Osteoblast (primary cell): ENCODE measurements around the gene PLCB2. TPM values are rescaled to one million over a fixed set of nuclear protein-coding genes. Genes with fewer than 3 reads are reported as not detected.

ENCODE experiments used
- DNase-seq: peaks from one replicate; pipeline ENCODE4 v3.0.0; 2011; ENCODE audit warnings: low spot score, mixed read lengths; ENCODE audit not compliant: insufficient read length; ENCODE audit errors: missing footprints
- H2AFZ ChIP-seq: 2 replicates; pipeline ENCODE4 v1.6.0; 2011; ENCODE audit warnings: mild to moderate bottlenecking, low read length
- H3K27ac ChIP-seq: 2 replicates; pipeline ENCODE4 v1.5.1; 2011; ENCODE audit warnings: mild to moderate bottlenecking, low read depth, low read length, moderate library complexity
- H3K27me3 ChIP-seq: 2 replicates; pipeline ENCODE4 v1.6.0; 2012; ENCODE audit warnings: mild to moderate bottlenecking, control low read depth, inconsistent platforms, low read length, moderate library complexity; ENCODE audit not compliant: insufficient read depth
- H3K36me3 ChIP-seq: 2 replicates; pipeline ENCODE4 v1.5.1; 2011; ENCODE audit warnings: mild to moderate bottlenecking, low read length, control low read depth, moderate library complexity; ENCODE audit not compliant: insufficient read depth
- H3K4me1 ChIP-seq: 2 replicates; pipeline ENCODE4 v1.5.1; 2011; ENCODE audit warnings: mild to moderate bottlenecking, low read length, control low read depth, moderate library complexity; ENCODE audit not compliant: insufficient read depth
- H3K4me2 ChIP-seq: 2 replicates; pipeline ENCODE4 v1.6.0; 2011; ENCODE audit warnings: mild to moderate bottlenecking, low read length; ENCODE audit not compliant: insufficient read depth
- H3K4me3 ChIP-seq: fragments of 200-600 bp; sonication (generic); 3 replicates; pipeline ENCODE4 v1.5.1; 2012; ENCODE audit warnings: mild to moderate bottlenecking, low read length, inconsistent platforms; ENCODE audit not compliant: insufficient read depth
- H3K79me2 ChIP-seq: 2 replicates; pipeline ENCODE4 v1.6.0; 2012; ENCODE audit warnings: mild to moderate bottlenecking, low read length, control low read depth, inconsistent platforms; ENCODE audit not compliant: insufficient read depth
- H3K9me3 ChIP-seq: 2 replicates; pipeline ENCODE4 v1.5.1; 2011; ENCODE audit warnings: low read depth, low read length, control low read depth
- H4K20me1 ChIP-seq: 2 replicates; pipeline ENCODE4 v1.6.0; 2012; ENCODE audit warnings: mild to moderate bottlenecking, low read length, control low read depth; ENCODE audit not compliant: insufficient read depth
- total RNA-seq: library from RNA; depleted of rRNA; stranded (reverse); fragments of >200 nt; gene quantifications from 2 replicates; pipeline ENCODE4 v1.2.3, GENCODE V29; 2012
- TF ChIP-seq, protein P1 (sequence below): IDR thresholded peaks from 2 replicates; pipeline ENCODE4 v1.5.1; 2011; ENCODE audit warnings: mild to moderate bottlenecking, low read depth, low read length, moderate library complexity; ENCODE audit errors: extremely low read depth

The PLCB2 gene
- total RNA-seq, 1 donor, result under 0.01 TPM

DNA sequence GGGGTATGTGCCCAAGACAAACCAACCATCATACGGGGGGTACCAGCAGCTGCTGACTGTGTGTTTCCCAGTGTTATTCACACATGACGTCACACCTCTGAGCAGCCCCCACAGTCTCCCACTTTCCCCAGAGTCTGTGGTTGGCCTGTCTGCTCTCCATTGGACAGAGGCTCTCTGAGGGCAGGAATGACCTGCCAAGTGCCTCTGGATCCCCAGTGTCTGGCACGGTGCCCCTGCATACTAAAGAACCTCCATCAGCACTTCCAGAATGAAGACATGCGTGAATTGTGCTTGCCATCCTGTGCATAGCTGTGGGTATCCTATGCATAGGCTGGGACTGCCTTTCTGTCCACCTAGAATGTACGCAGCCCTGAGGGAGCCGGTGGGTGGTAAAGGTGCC lies 36.5 kb upstream of the PLCB2 start:
- no peak for DNase-seq
- H3K4me3 ChIP-seq, result no peak overlapping the region
- H3K4me1 ChIP-seq, result peaks cover 50% of the 10 kb centered on the region
- H3K9me3 ChIP-seq, result no peaks in the 10 kb centered on the region
- H4K20me1 ChIP-seq, result no peaks in the 10 kb centered on the region
- TF ChIP-seq, protein P1, sequence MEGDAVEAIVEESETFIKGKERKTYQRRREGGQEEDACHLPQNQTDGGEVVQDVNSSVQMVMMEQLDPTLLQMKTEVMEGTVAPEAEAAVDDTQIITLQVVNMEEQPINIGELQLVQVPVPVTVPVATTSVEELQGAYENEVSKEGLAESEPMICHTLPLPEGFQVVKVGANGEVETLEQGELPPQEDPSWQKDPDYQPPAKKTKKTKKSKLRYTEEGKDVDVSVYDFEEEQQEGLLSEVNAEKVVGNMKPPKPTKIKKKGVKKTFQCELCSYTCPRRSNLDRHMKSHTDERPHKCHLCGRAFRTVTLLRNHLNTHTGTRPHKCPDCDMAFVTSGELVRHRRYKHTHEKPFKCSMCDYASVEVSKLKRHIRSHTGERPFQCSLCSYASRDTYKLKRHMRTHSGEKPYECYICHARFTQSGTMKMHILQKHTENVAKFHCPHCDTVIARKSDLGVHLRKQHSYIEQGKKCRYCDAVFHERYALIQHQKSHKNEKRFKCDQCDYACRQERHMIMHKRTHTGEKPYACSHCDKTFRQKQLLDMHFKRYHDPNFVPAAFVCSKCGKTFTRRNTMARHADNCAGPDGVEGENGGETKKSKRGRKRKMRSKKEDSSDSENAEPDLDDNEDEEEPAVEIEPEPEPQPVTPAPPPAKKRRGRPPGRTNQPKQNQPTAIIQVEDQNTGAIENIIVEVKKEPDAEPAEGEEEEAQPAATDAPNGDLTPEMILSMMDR, result no peak
- peak overlapping the region; percentile 44 for H3K4me2 ChIP-seq
- H3K27ac ChIP-seq, result peak overlapping the region; percentile 99
- no peaks in the 10 kb centered on the region for H3K27me3 ChIP-seq
- peaks cover 9% of the 10 kb centered on the region for H3K79me2 ChIP-seq
- H2AFZ ChIP-seq, result no peak overlapping the region
- no peaks in the 10 kb centered on the region for H3K36me3 ChIP-seq

DNA sequence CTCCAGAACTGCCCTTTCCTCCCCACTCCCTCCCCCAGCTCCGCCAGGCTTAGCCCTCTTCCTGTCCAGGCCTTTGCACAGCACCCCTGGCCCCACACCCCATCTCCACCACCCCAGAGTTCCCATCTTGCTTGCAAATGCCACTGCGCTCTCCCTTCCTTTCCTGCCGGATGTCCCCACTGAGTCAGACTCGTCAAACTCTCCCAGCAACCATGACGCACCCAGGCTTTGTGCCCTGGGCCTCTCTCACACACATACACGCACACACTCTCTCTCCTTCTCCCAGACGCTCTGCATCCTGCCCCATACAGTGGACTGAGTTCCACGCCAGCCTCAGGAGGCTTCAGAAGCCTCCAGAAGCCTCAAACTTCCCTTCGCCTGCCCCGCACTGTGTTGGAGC lies 35.8 kb upstream of the PLCB2 start:
- H3K9me3 ChIP-seq, result no peaks in the 10 kb centered on the region
- peak overlapping the region; percentile 44 for H3K4me2 ChIP-seq
- no peaks in the 10 kb centered on the region for H4K20me1 ChIP-seq
- DNase-seq, result peak; percentile 97
- H3K4me1 ChIP-seq, result peaks cover 57% of the 10 kb centered on the region
- peaks cover 13% of the 10 kb centered on the region for H3K79me2 ChIP-seq
- peak overlapping the region; percentile 66 for H2AFZ ChIP-seq
- no peaks in the 10 kb centered on the region for H3K36me3 ChIP-seq
- peak overlapping the region; percentile 11 for H3K4me3 ChIP-seq
- no peaks in the 10 kb centered on the region for H3K27me3 ChIP-seq
- H3K27ac ChIP-seq, result peak overlapping the region; percentile 99
- TF ChIP-seq, protein P1, result no peak

DNA sequence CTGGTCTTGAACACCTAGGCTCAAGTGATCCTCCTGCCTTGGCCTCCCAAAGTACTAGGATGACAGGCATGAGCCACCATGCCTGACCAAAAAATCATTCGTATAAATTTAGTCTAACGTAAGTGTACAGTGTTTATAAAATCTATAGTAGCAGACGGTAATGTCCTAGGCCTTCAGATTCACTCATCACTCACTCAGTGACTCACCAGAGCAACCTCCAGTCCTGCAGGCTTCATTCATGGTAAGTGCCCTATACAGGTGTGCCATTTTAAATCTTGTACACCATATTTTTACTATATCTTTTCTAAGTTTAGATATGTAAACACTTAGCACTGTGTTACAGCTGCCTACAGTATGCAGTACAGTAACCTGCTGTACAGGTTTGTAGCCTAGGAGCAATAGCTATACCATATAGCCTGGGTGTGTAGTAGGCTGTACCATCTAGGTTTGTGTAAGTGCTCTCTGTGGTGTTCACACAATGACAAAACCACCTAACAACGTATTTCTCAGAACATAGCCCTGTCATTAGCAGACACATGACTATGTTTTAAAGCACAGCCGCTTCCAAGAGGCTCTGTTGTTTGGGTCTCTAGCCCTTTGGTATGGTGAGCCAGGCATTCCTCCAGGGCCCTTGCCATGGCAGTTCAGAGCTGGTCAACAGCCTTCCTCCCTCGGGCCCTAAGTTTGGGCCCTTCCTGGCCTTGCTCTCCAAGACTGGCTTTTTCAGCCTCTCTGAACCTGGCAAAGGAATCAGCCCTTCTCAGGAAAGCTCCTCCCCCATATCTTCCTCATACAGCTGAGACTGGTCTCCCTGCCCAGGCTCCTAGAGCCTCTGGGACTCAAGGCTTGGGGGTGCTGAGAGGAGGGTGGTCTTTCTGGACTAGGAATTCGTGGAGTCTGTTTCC lies 34.9 kb upstream of the PLCB2 start:
- H2AFZ ChIP-seq, result peak overlapping the region; percentile 61
- no peaks in the 10 kb centered on the region for H3K36me3 ChIP-seq
- H3K79me2 ChIP-seq, result peaks cover 22% of the 10 kb centered on the region
- H3K4me3 ChIP-seq, result no peak overlapping the region
- no peaks in the 10 kb centered on the region for H4K20me1 ChIP-seq
- no peaks in the 10 kb centered on the region for H3K9me3 ChIP-seq
- H3K4me1 ChIP-seq, result peaks cover 65% of the 10 kb centered on the region
- TF ChIP-seq, protein P1, result no peak
- peak; percentile 73 for DNase-seq
- peak overlapping the region; percentile 99 for H3K27ac ChIP-seq
- peak overlapping the region; percentile 44 for H3K4me2 ChIP-seq
- H3K27me3 ChIP-seq, result no peaks in the 10 kb centered on the region

DNA sequence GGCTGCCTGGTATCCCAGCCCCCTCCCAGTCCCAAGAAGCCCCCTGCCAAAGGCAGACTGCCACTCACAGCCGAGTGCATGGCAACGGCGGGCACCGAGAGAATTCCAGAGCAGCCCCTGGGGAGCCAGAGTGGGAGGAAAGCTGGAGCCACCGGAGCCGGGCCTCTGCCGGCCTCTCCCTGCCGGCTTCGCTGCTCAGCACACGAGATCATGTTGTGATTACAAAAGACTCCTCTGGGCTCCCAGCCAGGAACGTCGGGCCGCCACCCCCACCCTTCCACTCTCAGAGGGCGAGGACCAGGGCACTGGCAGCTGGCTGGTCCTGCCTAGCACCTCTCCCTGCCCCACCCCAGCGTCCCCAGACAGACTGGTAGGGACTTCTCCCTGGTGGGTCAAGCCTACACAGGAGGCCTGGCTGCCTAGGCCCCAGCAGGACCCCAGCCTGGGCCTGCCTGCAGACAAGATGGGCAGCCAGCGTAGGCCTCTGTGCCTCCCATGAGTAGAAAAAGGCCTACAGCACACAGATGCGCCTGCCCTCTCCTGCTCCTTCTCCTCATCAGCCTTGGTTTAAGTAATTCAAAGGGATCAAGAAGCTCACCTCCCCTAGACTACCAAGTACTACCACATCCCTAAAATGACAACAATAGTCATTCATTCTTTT lies 33.1 kb upstream of the PLCB2 start, which contains the start of gene CCDC9B:
CCDC9B (minus strand) TSS at position 200 of the 661 bp plus-strand sequence; CDS start at position 80, 120 bp downstream.
- Histone ChIP-seq H3K4me1 (peaks cover 77% of the 10 kb centered on the region), H3K4me3 (peak within 1 kb of the TSS; percentile 63), H4K20me1 (no peaks in the 10 kb centered on the region), H3K79me2 (peaks cover 25% of the 10 kb centered on the region), H3K4me2 (peak within 1 kb of the TSS; percentile 77), H3K27me3 (no peaks in the 10 kb centered on the region), H3K27ac (peak within 1 kb of the TSS; percentile 99), H2AFZ (peak within 1 kb of the TSS; percentile 37), H3K9me3 (no peaks in the 10 kb centered on the region), H3K36me3 (peaks cover 9% of the 10 kb centered on the region)
- DNase-seq, result peak; percentile 99
- TF ChIP-seq, protein P1, result no peak
